ENCODE data around the gene SLC7A9.

DNA sequence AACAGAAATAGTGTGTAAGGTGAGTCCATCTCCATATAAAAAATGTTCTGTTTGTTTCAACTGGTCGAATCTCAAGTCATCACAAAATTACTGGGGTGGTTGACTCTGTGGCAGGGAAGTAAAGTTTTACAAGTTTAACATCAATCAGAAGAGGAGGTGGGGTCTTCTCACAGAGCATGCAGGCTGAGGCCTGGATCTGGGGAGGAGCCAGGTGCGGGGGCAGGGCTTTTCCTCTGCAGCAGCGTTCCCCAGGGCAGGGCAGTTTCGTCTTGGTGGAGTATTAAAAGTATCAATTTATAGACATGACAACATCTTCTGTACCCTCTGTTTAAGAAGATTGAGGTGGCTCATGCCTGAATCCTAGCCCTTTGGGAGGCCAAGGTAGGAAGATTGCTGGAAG lies 68.8 kb downstream of the SLC7A9 start:
- TF ChIP-seq ZFP36 (IDR thresholded peaks at IDR 0.05; ENCODE audit: borderline replicate concordance, low read depth, low read length, partially characterized antibody) (no peak), FOXA3 (CRISPR knock-in tag; IDR thresholded peaks at IDR 0.05) (no peak), CREB1 (IDR thresholded peaks at IDR 0.05) (no peak), CREB1 (CRISPR knock-in tag; IDR thresholded peaks at IDR 0.05) (no peak), ZNF101 (CRISPR knock-in tag; IDR thresholded peaks at IDR 0.05; ENCODE audit: borderline replicate concordance, low read depth) (no peak), ESRRA (CRISPR knock-in tag; IDR thresholded peaks at IDR 0.05; ENCODE audit: low read depth) (no peak), PRPF4 (IDR thresholded peaks at IDR 0.05; ENCODE audit: low read depth, low read length, poor library complexity, severe bottlenecking) (no peak), ZBTB37 (CRISPR knock-in tag; IDR thresholded peaks at IDR 0.05) (no peak), SMARCE1 (IDR thresholded peaks at IDR 0.05; ENCODE audit: borderline replicate concordance) (no peak), POGZ (CRISPR knock-in tag; IDR thresholded peaks at IDR 0.05) (no peak), ZBTB42 (CRISPR knock-in tag; IDR thresholded peaks at IDR 0.05) (no peak), CBX2 (IDR thresholded peaks at IDR 0.05; ENCODE audit: low read depth, low read length) (no peak), CBX2 (CRISPR knock-in tag; IDR thresholded peaks at IDR 0.05; ENCODE audit: low read depth) (no peak)
- TF ChIP-seq, protein P1, sequence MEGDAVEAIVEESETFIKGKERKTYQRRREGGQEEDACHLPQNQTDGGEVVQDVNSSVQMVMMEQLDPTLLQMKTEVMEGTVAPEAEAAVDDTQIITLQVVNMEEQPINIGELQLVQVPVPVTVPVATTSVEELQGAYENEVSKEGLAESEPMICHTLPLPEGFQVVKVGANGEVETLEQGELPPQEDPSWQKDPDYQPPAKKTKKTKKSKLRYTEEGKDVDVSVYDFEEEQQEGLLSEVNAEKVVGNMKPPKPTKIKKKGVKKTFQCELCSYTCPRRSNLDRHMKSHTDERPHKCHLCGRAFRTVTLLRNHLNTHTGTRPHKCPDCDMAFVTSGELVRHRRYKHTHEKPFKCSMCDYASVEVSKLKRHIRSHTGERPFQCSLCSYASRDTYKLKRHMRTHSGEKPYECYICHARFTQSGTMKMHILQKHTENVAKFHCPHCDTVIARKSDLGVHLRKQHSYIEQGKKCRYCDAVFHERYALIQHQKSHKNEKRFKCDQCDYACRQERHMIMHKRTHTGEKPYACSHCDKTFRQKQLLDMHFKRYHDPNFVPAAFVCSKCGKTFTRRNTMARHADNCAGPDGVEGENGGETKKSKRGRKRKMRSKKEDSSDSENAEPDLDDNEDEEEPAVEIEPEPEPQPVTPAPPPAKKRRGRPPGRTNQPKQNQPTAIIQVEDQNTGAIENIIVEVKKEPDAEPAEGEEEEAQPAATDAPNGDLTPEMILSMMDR (CRISPR knock-in tag; IDR thresholded peaks at IDR 0.05) = no peak
- TF ChIP-seq, protein P2, sequence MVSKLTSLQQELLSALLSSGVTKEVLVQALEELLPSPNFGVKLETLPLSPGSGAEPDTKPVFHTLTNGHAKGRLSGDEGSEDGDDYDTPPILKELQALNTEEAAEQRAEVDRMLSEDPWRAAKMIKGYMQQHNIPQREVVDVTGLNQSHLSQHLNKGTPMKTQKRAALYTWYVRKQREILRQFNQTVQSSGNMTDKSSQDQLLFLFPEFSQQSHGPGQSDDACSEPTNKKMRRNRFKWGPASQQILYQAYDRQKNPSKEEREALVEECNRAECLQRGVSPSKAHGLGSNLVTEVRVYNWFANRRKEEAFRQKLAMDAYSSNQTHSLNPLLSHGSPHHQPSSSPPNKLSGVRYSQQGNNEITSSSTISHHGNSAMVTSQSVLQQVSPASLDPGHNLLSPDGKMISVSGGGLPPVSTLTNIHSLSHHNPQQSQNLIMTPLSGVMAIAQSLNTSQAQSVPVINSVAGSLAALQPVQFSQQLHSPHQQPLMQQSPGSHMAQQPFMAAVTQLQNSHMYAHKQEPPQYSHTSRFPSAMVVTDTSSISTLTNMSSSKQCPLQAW (CRISPR knock-in tag; IDR thresholded peaks at IDR 0.05) = no peak
